MM.1S (cell line): ENCODE measurements around the gene NEK6.

ENCODE experiments used
- DNase-seq: peaks from one replicate; pipeline ENCODE4 v3.0.0-alpha.2; 2015
- H2AFZ ChIP-seq: fragments of 300-600 bp; sonication (generic); 2 replicates; pipeline ENCODE4 v1.6.0; 2016; ENCODE audit warnings: antibody characterized with exemption, low read length
- H3F3A ChIP-seq: fragments of 300-600 bp; sonication (generic); 2 replicates; pipeline ENCODE4 v1.6.1; 2016; ENCODE audit warnings: mild to moderate bottlenecking, antibody characterized with exemption, low read length, moderate library complexity, mixed read lengths; ENCODE audit not compliant: insufficient read depth
- H3K27ac ChIP-seq: fragments of 300-600 bp; sonication (generic); 2 replicates; pipeline ENCODE4 v1.5.1; 2016; ENCODE audit warnings: mild to moderate bottlenecking, low read length
- H3K27me3 ChIP-seq: fragments of 300-600 bp; sonication (generic); replicated peaks from 2 replicates; pipeline ENCODE4 v1.6.0; 2016; ENCODE audit warnings: low read length; ENCODE audit not compliant: insufficient read depth
- H3K36me3 ChIP-seq: fragments of 300-600 bp; sonication (generic); replicated peaks from 2 replicates; pipeline ENCODE4 v1.6.1; 2016; ENCODE audit warnings: mild to moderate bottlenecking, low read length, mixed read lengths; ENCODE audit not compliant: insufficient read depth
- H3K4me1 ChIP-seq: fragments of 300-600 bp; sonication (generic); 2 replicates; pipeline ENCODE4 v1.6.1; 2016; ENCODE audit warnings: low read length, mixed read lengths
- H3K4me2 ChIP-seq: fragments of 300-600 bp; sonication (generic); 2 replicates; pipeline ENCODE4 v1.6.0; 2016; ENCODE audit warnings: low read depth, low read length
- H3K4me3 ChIP-seq: fragments of 300-600 bp; sonication (generic); 2 replicates; pipeline ENCODE4 v1.5.1; 2016; ENCODE audit warnings: low read length, mixed read lengths
- H3K79me2 ChIP-seq: fragments of 300-600 bp; sonication (generic); 2 replicates; pipeline ENCODE4 v1.6.1; 2016; ENCODE audit warnings: mixed run types, low read length, mixed read lengths
- H3K9ac ChIP-seq: fragments of 300-600 bp; sonication (generic); 2 replicates; pipeline ENCODE4 v1.6.1; 2016; ENCODE audit warnings: low read length, mixed read lengths
- H3K9me2 ChIP-seq: fragments of 300-600 bp; sonication (generic); replicated peaks from 2 replicates; pipeline ENCODE4 v1.6.1; 2016; ENCODE audit warnings: mild to moderate bottlenecking, low read length, mixed read lengths; ENCODE audit not compliant: insufficient read depth
- H3K9me3 ChIP-seq: fragments of 300-600 bp; sonication (generic); replicated peaks from 2 replicates; pipeline ENCODE4 v1.6.1; 2016; ENCODE audit warnings: mild to moderate bottlenecking, low read length, mixed read lengths; ENCODE audit not compliant: insufficient read depth
- H4K20me1 ChIP-seq: fragments of 300-600 bp; sonication (generic); 2 replicates; pipeline ENCODE4 v1.6.1; 2016; ENCODE audit warnings: mild to moderate bottlenecking, low read length, moderate library complexity, mixed read lengths; ENCODE audit not compliant: insufficient read depth
- CTCF ChIP-seq: fragments of 300-600 bp; sonication (generic); IDR thresholded peaks from 2 replicates; pipeline ENCODE4 v1.5.1; 2016; ENCODE audit warnings: antibody characterized with exemption, low read length, mixed read lengths
- EZH2 ChIP-seq: fragments of 300-600 bp; sonication (generic); optimal IDR thresholded peaks from 2 replicates; pipeline ENCODE3; 2017; ENCODE audit warnings: low read depth, mild to moderate bottlenecking, antibody characterized with exemption, low read length, mixed read lengths
- EZH2phosphoT487 ChIP-seq: fragments of 300-600 bp; sonication (generic); IDR thresholded peaks from 2 replicates; pipeline ENCODE4 v1.6.1; 2018; ENCODE audit warnings: antibody characterized with exemption, low read length

Gene NEK6

GRCh38 chr9:124292696-124293593 lies 35.2 kb downstream of the NEK6 start:
- Histone ChIP-seq H3K79me2 (peaks cover 12% of the 10 kb centered on the region; the same call in 1 of the 2 replicates), H3K9ac (no peak overlapping the region), H3K4me3 (no peak overlapping the region), H3K27ac (no peak overlapping the region), H3K27me3 (no peaks in the 10 kb centered on the region), H2AFZ (no peak overlapping the region), H3K4me2 (no peak overlapping the region), H3K9me2 (no peaks in the 10 kb centered on the region), H3K4me1 (peaks cover 2% of the 10 kb centered on the region), H3K9me3 (no peaks in the 10 kb centered on the region), H3F3A (no peaks in the 10 kb centered on the region), H3K36me3 (no peaks in the 10 kb centered on the region), H4K20me1 (no peaks in the 10 kb centered on the region)
- DNase-seq: no peak
- TF ChIP-seq EZH2phosphoT487: no peak
- TF ChIP-seq EZH2: no peak
- no peak for TF ChIP-seq CTCF

- no peak overlapping the region for H3K27ac ChIP-seq
- H3K9me2 ChIP-seq: no peaks in the 10 kb centered on the region
- H3K9me3 ChIP-seq: no peaks in the 10 kb centered on the region
- no peak overlapping the region for H2AFZ ChIP-seq
- no peak overlapping the region for H3K9ac ChIP-seq
- no peak overlapping the region for H3K4me3 ChIP-seq
- no peaks in the 10 kb centered on the region for H4K20me1 ChIP-seq
- no peaks in the 10 kb centered on the region for H3K27me3 ChIP-seq
- TF ChIP-seq CTCF: no peak
- no peak for TF ChIP-seq EZH2
- no peak for TF ChIP-seq EZH2phosphoT487
- no peaks in the 10 kb centered on the region for H3K36me3 ChIP-seq
- H3K79me2 ChIP-seq: peaks cover 13% of the 10 kb centered on the region; the same call in 1 of the 2 replicates
- no peaks in the 10 kb centered on the region for H3F3A ChIP-seq
- H3K4me2 ChIP-seq: no peak overlapping the region
- no peaks in the 10 kb centered on the region for H3K4me1 ChIP-seq
- no peak for DNase-seq
Measured at GRCh38 chr9:124293718-124294506, 36.2 kb downstream of the NEK6 start.

GRCh38 chr9:124295159-124295794 lies 37.5 kb downstream of the NEK6 start:
- no peak overlapping the region for H3K27ac ChIP-seq
- H3K9ac ChIP-seq: no peak overlapping the region
- no peaks in the 10 kb centered on the region for H4K20me1 ChIP-seq
- no peak overlapping the region for H3K4me3 ChIP-seq
- H3K27me3 ChIP-seq: no peaks in the 10 kb centered on the region
- TF ChIP-seq EZH2phosphoT487: no peak
- TF ChIP-seq CTCF: no peak
- TF ChIP-seq EZH2: no peak
- no peak for DNase-seq
- no peaks in the 10 kb centered on the region for H3K36me3 ChIP-seq
- H2AFZ ChIP-seq: no peak overlapping the region
- no peak overlapping the region for H3K4me2 ChIP-seq
- no peaks in the 10 kb centered on the region for H3K4me1 ChIP-seq
- no peaks in the 10 kb centered on the region for H3F3A ChIP-seq
- no peaks in the 10 kb centered on the region for H3K9me2 ChIP-seq
- no peaks in the 10 kb centered on the region for H3K9me3 ChIP-seq
- peaks cover 13% of the 10 kb centered on the region; the same call in 1 of the 2 replicates for H3K79me2 ChIP-seq
